Activated CD4-positive, CD25-positive, alpha-beta regulatory T cell treated with anti-CD3 and anti-CD28 coated beads, Interleukin-2, amount 50 U/mL, for 16 hours (primary cell): ENCODE measurements around the gene MAPK8.

Source experiments
- DNase-seq: peaks from one replicate; pipeline ENCODE4 v3.0.0-alpha.2; 2020; ENCODE audit warnings: low read depth, low spot score

MAPK8 gene

DNA sequence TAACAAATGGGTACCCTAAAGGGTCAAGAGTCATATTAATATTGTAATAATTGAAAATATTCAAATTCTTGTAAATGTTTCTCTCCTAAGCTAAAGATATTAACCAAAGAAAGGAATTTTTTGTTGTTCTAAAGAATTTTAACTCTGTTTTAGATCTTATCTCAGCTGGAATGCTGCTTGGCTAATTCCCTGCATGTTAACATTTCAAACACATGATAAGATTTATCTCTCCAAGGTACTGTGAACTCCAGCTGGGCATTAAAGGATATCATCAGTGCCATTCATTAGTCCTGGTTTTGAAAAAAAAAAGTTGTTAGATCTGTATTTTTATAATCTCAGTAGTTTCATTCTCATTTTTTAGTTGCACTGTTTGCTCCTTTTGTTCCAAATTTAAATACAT is 76.9 kb downstream of the MAPK8 start:
- DNase-seq, result no peak

- DNase-seq, result no peak
Observed at GRCh38 chr10:48384699-48384982, 78.2 kb downstream of the MAPK8 start.

DNA sequence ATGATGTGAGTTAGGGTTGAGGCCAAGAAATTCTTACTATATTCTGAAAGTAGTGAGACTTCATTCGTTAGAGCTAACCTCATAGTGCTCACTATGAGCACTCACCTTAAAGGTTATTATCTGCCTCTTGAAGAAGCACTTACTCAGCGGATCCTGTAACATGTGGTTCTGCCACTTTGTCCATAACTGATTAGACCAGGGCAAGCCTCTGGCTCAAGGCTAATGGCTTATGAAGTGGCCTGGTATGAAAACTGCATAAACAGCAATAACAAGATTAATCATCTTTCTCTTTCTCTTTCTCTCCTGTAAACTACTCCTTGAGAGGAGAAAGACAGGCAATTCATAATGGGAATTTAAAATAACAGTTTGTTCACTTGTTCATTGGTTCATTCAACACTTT is 82.8 kb downstream of the MAPK8 start:
- DNase-seq, result no peak

- DNase-seq, result no peak
Observed at GRCh38 chr10:48389846-48390557, 83.5 kb downstream of the MAPK8 start.

GRCh38 chr10:48390558-48390871 is 84.0 kb downstream of the MAPK8 start:
- no peak for DNase-seq

DNA sequence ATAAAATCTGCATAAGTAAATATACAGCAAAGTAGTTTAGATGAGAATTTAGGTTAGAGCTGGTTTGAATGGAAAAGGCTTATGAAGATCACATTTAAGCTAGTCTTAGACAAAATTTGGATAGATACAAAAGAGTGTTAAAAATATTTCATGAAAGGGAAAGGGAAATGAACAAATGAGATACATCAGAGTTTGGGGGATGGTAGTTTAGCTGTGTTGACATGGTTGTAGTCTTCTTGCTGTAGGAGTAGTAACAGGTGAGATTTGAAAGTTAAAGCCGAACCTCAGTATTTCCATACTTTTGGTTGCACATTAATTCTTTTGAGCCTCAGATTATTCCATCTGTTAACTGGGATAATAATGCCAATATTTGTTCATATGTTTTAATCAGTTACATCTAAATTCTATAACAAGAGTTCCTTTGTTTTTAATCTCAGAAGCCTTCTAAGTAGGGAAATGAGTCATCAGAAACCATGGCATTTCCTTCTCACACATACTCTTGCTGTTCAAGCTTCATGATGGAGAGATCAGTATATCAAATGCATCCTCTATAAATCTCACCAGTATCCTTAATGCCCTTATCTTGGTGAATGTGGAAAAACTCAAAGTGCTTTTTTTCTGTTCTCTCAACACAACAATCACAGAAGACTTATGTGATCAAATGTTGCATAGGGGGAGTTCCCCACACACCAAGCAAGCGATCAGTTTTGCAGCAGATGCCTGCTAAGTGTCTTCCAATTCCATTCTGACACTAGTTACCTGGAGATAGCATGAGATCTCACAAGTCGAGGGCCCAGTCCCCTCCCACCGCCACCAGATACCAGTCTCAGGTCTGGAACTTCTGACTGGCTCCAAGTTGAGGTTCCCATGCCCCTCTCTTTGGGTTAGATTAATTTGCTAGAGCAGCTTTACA is 84.7 kb downstream of the MAPK8 start:
- no peak for DNase-seq

- DNase-seq, result no peak
Observed at GRCh38 chr10:48391994-48392393, 85.5 kb downstream of the MAPK8 start.

- no peak for DNase-seq
Observed at GRCh38 chr10:48398261-48398660, 91.8 kb downstream of the MAPK8 start.

GRCh38 chr10:48399056-48399541 is 92.6 kb downstream of the MAPK8 start:
- no peak for DNase-seq

DNA sequence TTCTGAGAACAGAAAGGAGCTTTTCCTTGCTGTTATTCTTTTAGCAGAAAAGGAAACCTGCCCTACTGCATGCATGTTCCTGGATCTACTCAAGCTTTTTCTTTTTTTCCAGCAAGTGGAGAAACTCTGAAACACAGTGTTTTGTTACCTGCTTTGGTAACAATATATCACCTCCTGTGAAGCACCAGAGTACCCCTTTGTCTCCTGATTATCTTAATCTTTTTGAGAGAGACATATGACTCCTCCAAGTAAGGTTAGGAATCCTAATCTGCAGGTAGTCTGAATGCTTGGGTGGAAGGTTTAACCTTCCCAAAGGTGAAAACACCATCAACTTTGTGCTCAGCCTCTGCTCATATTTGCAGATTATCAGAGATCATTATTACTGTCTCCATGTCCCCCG is 93.1 kb downstream of the MAPK8 start:
- no peak for DNase-seq

DNA sequence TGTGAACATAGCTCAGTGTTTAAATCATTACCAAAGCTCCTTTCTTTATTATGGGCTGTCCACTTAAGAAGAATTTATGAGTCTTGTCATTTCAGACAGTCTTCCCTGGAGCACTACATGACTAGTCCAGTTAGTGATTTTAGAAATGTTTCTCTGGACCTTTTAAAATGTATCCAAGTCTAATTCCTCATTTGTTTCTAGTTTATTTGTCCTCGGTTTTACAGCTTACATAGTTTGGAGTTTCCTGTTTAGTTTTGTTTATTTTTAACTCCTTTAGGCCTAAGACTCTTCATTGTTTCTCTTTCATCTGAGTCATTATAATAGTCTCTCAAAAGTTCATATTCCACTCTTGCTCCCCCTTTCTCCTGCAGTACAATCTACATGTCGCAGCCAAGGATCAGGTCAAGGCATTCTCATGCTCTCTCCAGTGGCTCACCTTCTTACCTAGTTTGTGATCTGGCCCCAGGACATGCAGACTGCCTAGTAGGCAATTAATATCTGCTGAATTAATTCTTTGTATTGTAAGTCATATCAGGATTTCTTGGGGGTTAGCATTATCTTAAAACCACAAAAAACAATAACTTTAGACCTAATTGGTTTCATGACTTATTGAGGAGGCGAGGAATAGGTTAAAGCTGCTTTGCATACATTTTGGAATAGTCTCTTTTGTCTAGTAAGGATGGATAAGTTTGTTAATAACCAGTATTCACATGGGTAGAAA is 93.8 kb downstream of the MAPK8 start:
- DNase-seq, result no peak

DNA sequence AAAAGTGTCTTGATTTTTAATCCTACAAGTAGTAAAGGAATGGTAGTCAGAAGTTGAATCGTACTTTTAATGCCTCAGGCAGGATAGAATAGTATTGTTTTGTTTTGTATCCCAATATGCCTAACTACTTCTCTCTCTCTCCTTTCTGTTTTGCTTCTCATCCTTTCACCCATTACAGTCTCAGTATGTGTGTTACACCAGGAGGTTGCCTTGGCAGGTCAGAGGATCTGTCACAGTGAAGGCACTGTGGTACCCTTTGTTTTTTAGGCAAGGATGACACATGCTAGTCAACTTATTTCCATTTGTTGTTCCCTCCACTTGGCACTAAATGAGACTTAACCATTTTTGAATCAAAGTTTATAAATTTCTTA is 94.4 kb downstream of the MAPK8 start:
- DNase-seq, result no peak

- no peak for DNase-seq
Observed at GRCh38 chr10:48404646-48405045, 98.2 kb downstream of the MAPK8 start.

- DNase-seq, result no peak
Observed at GRCh38 chr10:48406204-48406603, 99.7 kb downstream of the MAPK8 start.

- no peak for DNase-seq
Observed at GRCh38 chr10:48406658-48407057, 100.2 kb downstream of the MAPK8 start.

DNA sequence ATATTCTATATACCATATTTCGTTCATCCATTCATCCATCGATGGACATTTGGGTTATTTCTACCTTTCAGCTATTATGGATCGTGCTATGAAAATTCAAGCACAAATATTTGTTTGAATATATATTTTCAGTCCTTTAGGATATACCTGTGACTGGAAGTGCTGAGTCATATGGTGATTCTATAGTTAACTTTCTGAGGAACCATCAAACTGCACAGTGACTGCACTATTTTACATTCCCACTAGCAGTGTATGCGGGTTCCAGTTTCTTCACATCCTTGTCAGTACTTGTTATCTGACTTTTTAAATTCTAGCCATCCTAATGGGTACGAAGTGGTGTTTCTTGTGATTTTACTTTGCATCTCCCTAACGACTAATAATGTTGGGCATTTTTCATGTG is 104.0 kb downstream of the MAPK8 start:
- DNase-seq, result no peak

DNA sequence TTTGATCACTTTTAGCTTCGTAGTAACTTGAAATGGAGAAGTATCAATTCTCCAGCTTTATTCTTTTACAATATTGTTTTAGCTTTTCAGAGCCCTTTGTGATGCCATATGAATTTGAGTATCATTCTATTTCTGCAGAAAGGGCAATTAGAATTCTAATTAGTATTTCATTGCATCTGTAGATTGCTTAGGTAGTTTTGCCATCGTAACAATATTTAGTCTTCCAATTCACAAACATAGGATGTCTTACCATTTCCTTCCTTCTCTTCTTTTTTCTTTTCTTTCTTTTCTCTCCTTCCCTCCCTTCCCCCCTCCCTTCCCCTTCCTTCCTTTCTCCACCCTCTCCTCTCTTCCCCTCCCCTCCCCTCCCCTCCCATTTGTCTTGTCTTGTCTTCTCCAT is 105.0 kb downstream of the MAPK8 start:
- no peak for DNase-seq

DNA sequence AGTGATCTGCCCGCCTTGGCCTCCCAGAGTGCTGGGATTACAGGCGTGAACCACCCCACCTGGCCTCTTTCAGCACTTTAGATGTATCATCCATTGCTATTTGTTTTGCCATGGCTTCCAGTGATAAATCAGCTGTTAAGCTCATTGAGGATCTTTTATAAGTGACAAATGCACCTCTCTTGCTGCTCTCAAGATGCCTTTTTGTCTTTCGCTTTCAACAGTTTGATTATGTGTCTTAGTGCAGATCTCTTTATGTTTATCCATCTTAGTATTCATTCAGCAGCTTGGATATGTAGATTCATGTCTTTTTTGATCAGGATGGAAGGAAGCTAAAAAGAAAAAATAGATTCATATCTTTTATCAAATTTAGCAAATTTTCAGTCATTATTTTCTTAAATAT is 105.6 kb downstream of the MAPK8 start:
- no peak for DNase-seq

GRCh38 chr10:48412933-48413332 is 106.5 kb downstream of the MAPK8 start:
- no peak for DNase-seq

GRCh38 chr10:48414160-48414559 is 107.7 kb downstream of the MAPK8 start:
- no peak for DNase-seq

GRCh38 chr10:48414778-48415177 is 108.3 kb downstream of the MAPK8 start:
- DNase-seq, result no peak

DNA sequence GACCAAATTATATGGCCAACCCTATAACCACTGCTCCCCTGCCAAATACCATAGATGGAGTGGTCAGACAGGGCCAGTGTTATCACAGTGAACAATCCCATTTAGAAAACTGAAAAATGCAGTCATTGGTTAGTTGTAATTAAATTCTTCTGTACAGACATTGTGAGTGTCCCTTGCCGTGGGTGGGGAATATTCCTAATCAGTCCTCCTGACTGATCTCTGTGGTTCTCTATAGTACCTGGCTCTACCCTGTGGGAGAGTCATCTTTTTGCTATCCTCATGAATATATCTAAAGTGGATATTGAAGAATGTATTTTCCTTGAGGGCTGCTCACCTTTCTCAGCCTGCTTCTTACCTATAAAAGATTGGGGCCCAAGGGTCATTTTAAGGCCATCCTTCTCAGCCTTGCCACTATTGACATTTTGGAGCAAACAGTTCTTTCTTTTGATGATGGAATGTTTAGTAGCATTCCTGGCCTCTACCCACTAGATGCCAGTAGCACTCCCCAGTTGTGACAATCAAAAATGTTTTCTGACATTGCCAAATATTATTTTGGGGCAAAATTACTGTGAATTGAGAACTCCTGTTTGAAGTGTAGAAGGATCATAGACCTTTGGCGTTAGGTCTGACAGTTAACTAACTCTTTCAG is 110.2 kb downstream of the MAPK8 start:
- no peak for DNase-seq
